Transverse colon (tissue), 4 donors: Measurements from ENCODE around the gene RPL5.
"Not testable (repeated sequence)": the region's sequence is repeated elsewhere in the genome, so short reads cannot be mapped to it uniquely, and the experiment has no call there.

Experiments
- CTCF ChIP-seq, 5 experiments: fragments of 200-600 bp in 3 of 5; fragments of 450-650 bp in 2 of 5; sonication (generic) in 3 of 5; IDR thresholded peaks; 1 replicate in 2 of 5; 2 replicates in 3 of 5; pipeline ENCODE4 v1.5.1; 2016 to 2017; ENCODE audit warnings: antibody characterized with exemption in 5 of 5, inconsistent platforms in 3 of 5, mild to moderate bottlenecking in 2 of 5, moderate library complexity in 1 of 5
- POLR2A ChIP-seq: fragments of 450-650 bp; IDR thresholded peaks from one replicate; pipeline ENCODE4 v1.6.1; 2016; ENCODE audit warnings: antibody characterized with exemption, mild to moderate bottlenecking, moderate library complexity
- POLR2AphosphoS5 ChIP-seq, 3 donors: sonication (generic); formaldehyde crosslinking; IDR thresholded peaks; one replicate each; pipeline ENCODE4 v1.6.1; 2016; ENCODE audit warnings: antibody characterized with exemption in 3 of 3

- TF ChIP-seq CTCF (IDR thresholded peaks at IDR 0.05): peak; percentile 18 to 40 (median 27)
- not testable (repeated sequence) for TF ChIP-seq POLR2A; POLR2AphosphoS5 (IDR thresholded peaks at IDR 0.05)
Measured at GRCh38 chr1:92783550-92783949, 48.3 kb upstream of the RPL5 start.
